Activated T-cell treated with anti-CD3 and anti-CD28 coated beads for 1 hour (primary cell): ENCODE measurements around the gene KPNA6.

Source experiments
- DNase-seq: peaks from one replicate; pipeline ENCODE4 v3.0.0-alpha.2; 2020; ENCODE audit warnings: low read depth

KPNA6 gene

DNA sequence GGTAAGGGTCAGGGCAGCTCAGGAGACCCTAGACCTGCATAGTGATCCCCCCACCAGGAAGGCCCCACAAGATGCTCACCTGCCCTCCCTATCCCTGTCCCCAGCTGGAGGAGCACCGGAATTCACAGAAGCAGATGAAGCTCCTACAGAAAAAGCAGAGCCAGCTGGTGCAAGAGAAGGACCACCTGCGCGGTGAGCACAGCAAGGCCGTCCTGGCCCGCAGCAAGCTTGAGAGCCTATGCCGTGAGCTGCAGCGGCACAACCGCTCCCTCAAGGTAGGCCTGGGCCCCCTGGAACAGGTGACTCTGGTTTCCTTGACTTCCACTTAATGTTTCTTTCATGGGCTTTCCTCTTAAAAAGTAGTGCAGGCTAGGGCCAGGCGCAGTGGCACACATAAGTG, 80.0 kb downstream of the KPNA6 start:
- no peak for DNase-seq

DNA sequence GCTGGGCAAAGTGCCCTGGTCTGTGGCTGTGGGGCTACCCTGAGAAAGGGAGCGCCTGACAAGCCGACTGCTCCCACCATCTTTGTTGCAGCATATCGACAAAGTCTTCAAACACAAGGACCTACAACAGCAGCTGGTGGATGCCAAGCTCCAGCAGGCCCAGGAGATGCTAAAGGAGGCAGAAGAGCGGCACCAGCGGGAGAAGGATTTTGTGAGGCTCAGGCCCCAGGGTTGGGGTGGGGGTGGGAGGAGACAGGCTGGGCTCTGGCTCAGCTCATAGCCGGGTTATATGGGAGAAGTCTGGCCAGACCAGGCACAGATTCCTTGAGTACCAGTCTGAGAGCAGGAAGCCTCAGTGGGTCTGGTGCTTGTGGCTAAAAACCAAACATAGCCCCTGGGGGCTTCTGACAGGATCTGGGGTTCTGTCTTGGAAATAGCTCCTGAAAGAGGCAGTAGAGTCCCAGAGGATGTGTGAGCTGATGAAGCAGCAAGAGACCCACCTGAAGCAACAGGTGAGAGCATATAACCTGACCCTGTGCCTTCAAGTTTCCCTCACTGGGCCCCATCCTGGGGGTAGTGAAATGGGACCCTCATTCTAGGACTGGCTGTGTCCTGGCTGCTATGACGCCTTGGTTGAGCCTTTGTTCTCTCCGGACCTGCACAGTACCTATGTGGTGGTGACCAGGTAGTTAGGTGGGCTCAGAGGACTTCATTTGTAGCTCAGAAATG, 84.5 kb downstream of the KPNA6 start:
- no peak for DNase-seq

DNA sequence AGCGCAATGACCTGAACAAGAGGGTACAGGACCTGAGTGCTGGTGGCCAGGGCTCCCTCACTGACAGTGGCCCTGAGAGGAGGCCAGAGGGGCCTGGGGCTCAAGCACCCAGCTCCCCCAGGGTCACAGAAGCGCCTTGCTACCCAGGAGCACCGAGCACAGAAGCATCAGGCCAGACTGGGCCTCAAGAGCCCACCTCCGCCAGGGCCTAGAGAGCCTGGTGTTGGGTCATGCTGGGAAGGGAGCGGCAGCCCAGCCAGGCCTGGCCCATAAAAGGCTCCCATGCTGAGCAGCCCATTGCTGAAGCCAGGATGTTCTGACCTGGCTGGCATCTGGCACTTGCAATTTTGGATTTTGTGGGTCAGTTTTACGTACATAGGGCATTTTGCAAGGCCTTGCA, 87.1 kb downstream of the KPNA6 start:
- no peak for DNase-seq

DNA sequence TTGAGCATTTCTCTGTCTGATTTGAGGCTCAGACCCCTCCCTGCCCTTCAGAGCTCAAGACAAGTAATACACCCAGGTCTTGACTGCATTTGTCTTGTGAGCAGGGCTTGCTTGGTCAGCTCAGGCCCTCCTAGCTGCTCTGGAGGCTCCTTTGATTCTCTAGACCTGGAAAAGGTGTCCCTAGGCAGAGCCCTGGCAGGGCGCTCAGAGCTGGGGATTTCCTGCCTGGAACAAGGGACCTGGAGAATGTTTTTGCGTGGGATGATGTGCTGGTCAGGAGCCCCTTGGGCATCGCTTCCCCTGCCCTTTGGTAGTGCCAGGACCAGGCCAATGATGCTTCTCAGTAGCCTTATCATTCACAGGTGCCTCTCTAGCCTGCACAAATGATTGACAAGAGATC, 87.7 kb downstream of the KPNA6 start:
- DNase-seq, result no peak

DNA sequence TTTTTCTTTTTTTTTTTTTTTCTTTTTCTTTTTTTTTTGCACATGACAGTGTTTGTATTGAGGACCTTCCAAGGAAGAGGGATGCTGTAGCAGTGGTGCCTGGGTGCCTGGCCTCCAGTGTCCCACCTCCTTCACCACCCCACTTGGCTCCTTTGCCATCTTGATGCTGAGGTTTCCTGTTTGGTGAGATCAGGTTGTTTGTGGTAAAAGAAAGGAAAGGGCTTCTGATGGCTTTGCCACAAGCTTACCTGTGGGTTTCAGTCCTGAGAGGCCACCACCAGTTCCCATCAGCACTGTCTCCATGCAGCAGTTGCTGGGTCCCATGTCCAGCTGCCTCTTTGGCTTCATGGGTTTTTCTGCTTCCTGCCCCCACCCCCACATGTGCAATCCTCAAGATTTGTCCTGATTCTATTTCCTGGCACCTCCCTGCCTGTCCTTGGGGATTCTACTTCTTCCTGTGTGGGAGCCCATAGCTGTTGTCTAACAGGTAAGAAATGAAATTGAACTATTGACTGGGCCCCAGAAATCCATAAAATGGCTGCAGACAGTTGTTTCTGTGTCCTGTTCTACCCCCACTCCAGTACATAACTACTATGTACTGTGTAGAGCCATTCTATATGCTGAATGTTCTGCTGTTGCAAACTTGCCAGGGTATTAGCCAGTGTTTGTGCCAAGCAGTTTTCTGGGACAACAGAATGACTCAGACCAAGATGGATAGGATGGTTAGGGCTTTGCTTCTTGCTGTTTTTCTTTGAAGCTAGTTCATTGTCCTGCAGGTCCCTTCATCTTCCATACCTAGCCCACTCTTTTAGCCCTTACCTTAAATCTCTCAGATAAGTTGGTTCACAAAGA, 88.3 kb downstream of the KPNA6 start:
- no peak for DNase-seq

DNA sequence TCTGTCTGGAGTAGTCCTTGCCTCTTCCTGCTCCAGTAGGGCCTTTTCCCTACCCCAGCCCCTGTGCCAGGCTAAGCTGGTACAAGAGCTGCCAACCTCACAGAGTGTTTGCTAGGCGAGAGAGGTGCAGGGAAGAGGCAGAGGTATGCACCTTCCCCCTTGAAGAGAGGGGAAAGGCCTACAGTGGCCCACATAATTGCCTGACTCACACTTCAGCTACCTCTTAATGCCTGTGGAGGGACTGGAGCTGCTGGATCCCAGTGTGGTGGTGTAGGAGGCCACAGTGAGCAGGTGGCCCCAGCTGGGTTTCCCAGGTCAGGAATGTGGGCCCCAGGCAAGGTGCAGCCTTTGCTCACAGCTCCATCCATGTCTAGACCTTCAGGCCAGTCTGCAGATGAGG, 89.2 kb downstream of the KPNA6 start:
- no peak for DNase-seq

DNA sequence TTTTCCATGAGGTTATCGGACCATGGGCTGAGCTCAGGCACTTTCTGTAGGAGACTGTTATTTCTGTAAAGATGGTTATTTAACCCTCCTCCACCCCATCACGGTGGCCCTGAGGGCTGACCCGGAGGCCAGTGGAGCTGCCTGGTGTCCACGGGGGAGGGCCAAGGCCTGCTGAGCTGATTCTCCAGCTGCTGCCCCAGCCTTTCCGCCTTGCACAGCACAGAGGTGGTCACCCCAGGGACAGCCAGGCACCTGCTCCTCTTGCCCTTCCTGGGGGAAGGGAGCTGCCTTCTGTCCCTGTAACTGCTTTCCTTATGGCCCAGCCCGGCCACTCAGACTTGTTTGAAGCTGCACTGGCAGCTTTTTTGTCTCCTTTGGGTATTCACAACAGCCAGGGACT, 90.0 kb downstream of the KPNA6 start:
- no peak for DNase-seq

DNA sequence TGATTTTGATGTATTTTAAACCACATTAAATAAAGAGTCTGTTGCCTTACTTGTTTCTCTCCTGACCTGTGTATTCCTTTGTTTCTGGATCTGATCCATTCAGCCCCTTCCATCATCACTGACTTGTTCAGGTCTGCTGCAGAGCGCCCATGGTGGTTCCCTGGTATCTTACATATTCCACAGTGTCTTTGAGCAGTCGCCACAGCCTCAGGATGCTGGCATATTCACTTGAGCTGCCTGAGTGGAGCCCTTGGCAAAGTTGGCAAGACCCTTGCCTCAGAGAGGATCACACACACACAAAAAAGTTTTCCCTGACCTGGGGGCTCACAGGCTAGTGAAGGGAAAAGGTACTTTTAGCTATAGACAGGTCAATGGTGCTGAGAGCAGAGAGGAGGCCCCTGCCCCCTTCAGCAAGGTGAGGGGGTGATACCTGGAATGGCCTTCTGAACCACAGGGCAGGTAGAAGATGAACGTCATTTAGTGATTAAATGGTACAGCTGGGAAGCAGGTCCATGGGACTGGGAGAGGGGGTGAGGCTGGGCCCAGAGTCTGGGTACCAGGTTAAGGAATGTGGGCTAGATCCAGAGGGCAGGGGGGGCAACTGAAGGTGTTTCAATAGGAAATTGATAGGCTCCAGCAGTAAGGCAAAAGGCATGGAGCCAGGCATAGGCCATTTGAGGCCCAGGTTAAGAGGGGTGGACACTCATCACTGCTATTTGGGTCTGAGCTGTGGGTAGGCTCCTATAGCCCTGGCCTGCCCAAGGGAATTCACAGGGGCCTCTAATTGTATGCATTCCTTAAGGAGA, 90.6 kb downstream of the KPNA6 start:
- no peak for DNase-seq

DNA sequence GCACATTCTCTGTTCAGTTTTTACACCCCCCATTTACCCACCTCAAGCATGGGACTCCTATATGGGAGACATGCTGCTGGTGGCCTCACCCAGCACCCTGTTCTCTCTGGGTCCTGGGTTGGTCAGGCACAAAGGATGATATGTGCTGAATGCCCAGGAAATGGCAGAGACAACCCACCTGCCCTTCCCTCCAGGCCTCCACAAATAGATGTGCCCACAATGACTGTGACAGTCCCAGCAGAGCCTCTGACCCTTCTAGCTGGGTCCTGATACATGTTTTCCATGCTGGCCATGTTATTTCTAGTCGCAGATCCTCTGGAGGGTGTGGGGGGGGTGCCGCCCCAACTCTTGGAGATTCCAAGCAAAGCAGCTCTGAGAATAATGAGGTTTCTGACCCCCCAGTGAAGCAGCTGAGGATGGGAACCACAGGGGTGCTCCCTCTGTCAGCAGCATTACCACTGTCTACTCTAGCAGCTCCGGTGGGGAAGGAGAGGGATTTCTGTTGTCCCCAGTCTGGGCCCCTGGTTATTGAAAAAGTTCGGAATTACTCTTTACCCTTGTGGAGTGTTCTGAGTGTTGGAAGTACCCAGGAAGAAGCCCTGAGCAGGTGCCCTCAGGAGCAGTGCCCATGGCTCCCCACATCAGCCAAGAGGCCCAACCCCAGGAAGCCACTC, 91.3 kb downstream of the KPNA6 start:
- DNase-seq, result no peak

DNA sequence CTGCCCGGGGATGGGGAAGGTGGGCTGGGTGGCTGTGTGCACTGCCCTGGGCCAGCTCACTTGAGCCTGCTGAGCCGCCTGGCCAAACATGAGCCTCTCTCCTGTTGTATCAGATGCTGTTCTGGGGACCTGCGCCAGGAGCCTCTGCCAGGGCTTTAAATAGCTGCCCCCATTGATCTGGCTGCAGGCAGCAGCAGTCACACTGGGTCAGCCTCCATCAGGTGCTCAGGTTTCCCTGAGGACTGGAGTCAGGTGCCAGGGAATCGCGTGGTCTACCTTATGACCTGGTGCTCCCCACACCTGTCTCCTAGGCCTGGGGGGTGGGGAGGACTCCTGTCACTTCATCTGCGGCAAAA, 91.8 kb downstream of the KPNA6 start:
- no peak for DNase-seq

DNA sequence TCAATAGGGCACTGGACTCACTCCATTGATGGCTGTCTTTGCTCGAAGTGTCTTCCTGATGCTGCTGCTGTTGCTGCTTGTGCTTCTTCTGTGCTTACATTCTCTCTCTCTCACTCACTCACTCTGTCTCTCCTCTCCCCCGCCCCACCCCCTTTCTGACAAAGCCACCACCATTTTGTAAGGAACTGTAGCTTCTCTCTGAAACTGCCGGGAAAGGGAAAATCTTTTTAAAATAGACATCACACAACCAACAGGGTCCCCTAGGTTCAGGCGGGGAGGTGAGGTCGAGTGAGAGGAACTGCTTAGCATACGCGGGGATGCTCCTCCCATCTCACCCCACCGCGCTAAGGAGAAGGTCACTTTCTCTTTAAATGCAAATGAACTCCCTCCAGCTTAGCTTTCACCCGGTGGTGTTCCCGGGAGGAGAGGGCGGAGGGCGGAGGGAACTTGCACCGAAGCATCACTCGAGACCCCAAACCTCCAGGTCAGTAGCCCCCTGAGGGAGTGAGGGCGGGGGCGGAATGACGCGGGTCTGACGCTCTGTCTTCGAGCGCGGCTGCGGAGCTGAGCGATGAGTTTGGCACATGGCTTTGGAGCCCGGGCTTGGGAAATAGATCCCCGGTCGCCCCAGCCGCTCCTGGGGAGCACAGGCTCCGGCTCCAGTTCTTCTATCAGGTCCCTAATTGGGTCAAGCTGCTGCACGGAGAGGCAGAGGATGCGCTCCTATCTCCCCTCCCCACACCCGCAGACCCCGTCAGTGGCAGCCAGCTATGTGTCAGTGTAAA, 92.6 kb downstream of the KPNA6 start, which contains the start of gene CCDC28B:
Gene CCDC28B (plus strand): TSS at position 370 of the 785 bp plus-strand sequence. CDS start 1,341 bp downstream, outside the sequence.
- DNase-seq, result peak; percentile 32

DNA sequence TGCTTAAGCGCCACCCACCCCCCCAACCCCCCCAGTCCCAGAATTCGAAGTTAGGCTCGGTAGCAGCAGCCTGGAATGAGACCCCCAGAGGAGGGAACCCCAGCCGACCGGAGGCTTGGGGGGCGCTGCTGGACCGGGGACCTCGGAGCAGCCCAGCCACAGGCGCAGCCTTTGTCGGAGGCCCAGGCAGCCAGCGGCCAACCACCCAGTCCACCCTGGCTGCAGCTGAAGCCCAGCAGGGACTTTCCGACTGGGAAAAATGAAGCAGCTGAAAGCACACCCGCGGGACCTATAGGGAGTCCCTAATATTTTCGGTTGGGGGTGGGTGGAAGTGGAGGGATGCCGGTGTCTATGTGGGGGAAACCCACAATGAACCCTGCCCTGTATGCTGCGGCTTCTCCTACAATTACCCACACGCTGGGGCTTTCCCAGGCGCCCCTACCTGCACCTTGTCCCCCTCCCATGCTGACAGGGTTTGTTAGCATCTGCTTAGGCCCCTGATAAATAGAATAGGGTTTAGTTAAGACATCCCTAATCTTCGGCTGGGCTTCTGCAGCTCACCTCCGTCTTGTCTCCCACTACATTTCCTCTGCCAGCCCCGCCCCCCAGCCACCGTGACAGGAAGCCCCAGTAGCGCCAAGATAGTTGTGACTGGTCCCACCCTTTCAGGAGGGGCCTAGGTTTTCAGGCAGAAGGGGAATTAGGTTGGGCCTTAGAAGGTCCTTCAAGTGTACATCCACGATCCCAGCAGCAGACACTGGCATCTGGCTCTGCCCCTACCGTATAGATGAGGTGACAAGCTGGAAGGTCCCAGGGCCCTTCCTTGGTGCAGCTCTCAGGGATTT, 93.4 kb downstream of the KPNA6 start:
- DNase-seq, result peak; percentile 73

DNA sequence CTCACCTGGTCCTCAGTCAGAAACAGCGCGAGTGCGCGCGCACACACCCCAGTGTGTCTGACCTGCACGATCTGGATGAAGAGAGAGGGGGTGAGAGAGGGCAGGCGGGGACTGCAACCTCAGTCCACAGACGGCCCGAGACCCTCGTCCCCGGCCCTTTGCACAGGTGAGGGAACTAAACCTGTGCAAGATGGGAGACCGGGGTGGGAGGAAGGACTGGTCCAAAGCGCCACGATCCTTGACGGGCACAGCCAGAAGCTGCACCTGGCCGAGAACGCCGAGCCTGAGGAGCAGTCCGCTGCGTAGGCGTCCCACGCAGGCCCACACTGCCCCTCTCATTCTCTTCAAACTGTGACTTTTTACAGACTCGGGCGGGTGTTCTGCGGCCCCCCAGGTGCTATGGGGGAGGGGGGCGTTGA, 97.1 kb downstream of the KPNA6 start:
- DNase-seq, result no peak

DNA sequence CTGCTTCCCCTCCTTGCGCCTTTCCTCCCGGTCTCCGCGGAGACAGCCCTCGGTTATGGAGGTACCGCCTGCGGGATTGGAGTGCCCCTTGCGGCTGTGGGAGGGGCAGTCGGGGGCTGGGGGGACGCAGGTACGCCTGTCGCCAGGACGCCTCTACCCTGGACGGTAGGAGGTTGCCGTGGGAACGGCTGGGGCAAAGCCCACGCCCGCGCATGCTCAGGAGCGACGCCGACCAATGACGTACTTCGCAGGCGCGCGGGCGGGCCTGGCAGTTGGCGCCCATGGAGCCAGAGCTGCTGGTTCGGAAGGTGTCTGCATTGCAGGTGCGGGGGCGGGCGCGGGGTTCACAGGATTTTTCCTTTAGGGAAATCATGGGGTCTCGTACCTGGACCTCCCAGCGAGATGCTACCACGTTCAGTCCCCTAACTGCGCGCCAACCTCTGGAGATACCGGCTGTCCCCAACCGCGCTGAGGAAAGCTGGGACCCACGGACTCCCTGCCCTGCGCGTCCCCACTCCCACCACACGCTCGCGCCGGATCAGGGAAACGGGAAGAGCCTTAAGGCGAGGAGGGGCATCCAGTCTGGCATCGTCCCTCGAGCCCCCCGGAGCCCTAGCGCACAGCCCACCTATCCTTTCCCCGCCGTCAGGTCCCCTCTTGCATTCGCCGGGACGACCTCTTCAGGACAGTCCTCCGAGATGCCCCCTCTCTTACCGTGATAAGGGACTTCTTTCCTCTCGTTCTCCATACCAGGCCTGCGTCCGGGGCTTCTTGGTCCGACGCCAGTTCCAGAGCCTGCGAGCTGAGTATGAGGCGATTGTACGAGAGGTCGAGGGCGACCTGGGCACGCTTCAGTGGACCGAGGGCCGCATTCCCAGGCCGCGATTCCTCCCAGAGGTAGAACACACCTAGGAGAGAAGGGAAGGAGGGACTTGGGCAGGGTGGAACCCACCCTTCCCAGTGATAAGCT, 97.8 kb downstream of the KPNA6 start, which contains the start of gene IQCC:
Gene IQCC (plus strand): TSS at position 271 of the 970 bp plus-strand sequence. CDS start 11 bp downstream, at position 282.
- peak; percentile 77 for DNase-seq

DNA sequence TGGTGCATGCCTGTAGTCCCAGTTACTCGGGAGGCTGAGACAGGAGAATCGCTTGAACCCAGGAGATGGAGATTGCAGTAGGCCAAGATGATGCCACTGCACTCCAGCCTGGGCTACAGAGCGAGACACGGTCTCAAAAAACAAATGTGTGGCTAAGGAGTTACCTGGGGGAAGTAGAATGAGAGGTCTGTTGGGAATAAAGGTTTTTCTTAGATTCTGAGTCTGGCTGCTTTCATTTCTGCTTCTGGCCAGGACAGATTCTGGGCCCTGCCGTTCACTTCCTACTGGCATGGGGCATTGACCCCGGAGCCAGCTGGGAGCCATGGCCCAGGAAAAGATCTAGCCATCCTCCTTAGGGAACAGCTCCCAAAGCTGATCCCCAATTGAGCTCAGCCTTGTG, 100.6 kb downstream of the KPNA6 start:
- no peak for DNase-seq

DNA sequence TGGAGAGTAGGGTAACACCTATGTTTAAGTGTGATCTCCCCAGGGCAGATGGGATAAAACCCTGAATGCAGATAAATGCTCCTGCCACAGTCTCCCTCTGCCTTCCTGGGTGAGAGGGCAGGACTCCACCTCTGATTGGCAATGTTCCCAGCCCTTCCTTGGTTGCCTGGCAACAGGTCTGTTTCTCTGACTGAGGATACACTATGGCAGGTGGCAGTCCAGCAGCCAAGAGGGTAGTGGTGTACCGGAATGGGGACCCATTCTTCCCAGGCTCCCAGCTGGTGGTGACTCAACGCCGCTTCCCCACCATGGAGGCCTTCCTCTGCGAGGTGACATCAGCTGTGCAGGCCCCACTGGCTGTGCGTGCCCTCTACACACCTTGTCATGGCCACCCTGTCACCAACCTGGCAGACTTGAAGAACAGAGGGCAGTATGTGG, 101.1 kb downstream of the KPNA6 start, which contains the start of gene DCDC2B:
Gene DCDC2B (plus strand): TSS at position 199 of the 438 bp plus-strand sequence. CDS start 5 bp downstream, at position 204.
- no peak for DNase-seq

DNA sequence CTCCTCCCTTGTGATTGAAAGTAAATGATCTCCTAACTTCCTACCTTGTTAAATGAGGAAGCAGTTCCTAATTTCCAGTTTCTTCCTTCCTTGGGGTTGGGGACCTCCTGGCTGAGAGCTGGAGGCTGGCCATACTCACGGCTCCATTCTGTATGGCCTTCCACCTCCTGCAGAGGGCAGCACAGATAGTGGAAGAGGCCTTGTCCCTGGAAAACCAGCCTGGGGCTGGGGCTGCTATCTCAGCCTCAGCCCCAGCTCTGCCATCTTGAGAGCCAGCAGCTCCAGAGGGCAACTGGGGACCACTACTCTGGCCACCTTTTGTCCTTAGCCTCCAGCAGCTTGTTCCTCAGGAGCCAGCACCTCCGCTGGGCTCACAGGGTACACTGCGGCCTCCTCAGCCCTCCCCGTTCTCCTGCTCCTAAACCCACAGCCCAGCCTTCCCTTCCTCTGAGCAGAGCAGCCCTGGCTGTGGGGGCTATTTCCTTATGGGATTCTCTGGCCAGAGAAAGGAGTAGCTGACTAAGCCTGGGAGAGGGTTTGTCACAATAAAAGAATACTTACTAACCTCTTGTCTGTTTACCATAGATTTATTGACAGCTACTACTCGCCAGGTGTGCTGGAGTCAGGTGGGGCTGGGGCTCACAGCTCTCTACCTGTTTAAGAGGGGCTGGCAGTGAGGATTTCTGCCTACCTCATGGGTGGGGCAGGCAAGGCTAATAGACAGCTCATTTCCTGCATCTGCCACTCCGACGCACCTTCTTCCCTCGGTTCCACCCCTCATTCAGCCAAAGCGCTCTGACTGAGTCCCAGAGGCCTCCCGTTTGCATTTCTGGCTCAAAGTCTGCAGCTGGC, 108.0 kb downstream of the KPNA6 start:
- peak; percentile 48 for DNase-seq

DNA sequence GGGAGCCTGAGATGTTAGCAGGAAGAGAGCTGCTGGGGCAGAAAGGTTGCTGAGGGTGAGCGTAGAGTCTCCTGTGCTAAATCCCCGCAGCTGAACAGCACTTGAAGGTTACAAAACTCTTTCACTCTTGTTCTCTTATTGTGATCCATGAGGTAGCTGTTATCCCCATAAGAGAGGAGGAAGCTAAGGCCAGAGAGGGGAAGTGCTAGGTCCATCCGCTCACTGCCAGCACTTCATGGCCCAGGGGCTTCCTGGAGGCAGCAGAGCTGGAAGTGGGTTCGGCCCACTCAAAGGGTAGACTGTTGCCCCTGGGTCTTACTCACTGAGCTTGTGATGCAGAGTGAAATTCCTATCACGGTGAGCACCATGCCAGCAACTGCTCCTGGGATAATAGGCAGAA, 108.7 kb downstream of the KPNA6 start:
- DNase-seq, result no peak
